WERI-Rb-1 (cell line): ENCODE measurements around the gene PTPRG.

Experiments used
- DNase-seq: peaks from one replicate; pipeline ENCODE4 v3.0.0-alpha.2; 2020
- H3K27ac ChIP-seq: fragments of 250-450 bp; sonication (Bioruptor Pico); 2 replicates; pipeline ENCODE4 v1.5.1; 2020; ENCODE audit warnings: mild to moderate bottlenecking, moderate library complexity
- H3K27me3 ChIP-seq: fragments of 250-450 bp; sonication (Bioruptor Pico); 2 replicates; pipeline ENCODE4 v1.5.1; 2021; ENCODE audit warnings: mild to moderate bottlenecking, low read depth, moderate library complexity; ENCODE audit not compliant: insufficient read depth, severe bottlenecking
- H3K36me3 ChIP-seq: fragments of 250-450 bp; sonication (Bioruptor Pico); 2 replicates; pipeline ENCODE4 v1.5.1; 2020; ENCODE audit warnings: mild to moderate bottlenecking, moderate library complexity
- H3K4me3 ChIP-seq: 2 replicates; pipeline ENCODE4 v1.5.1; 2011; ENCODE audit warnings: low read depth, mild to moderate bottlenecking, control low read depth, low read length
- H3K9me3 ChIP-seq: fragments of 250-450 bp; sonication (Bioruptor Pico); 2 replicates; pipeline ENCODE4 v1.5.1; 2021; ENCODE audit warnings: mild to moderate bottlenecking, moderate library complexity; ENCODE audit not compliant: severe bottlenecking
- TF ChIP-seq, protein P1 (sequence below): IDR thresholded peaks from 2 replicates; pipeline ENCODE4 v1.5.1; 2011; ENCODE audit warnings: low read depth, mild to moderate bottlenecking, control low read depth, inconsistent platforms, low read length

PTPRG gene

DNA sequence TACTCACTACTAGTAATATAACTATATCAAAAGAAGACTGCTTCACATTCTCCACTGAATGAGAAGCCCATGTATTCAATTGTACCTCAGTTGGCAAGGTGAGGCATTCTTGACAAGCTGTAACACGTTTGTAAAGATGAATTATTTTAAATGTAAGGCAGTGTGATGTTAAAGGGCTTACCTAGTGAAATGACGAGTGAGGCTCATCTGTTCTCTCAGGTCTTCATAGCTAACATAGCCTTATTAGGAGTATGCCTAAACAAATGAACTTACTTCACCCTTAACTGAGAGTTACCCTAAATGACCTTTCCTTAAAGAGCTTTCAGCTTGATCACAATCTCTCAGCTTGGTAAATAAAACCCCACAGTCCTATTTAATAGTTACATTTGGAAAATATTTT, 684.7 kb downstream of the PTPRG start:
- H3K27ac ChIP-seq, result no peak overlapping the region
- no peak for DNase-seq
- H3K9me3 ChIP-seq, result no peaks in the 10 kb centered on the region
- H3K27me3 ChIP-seq, result no peaks in the 10 kb centered on the region
- TF ChIP-seq, protein P1, sequence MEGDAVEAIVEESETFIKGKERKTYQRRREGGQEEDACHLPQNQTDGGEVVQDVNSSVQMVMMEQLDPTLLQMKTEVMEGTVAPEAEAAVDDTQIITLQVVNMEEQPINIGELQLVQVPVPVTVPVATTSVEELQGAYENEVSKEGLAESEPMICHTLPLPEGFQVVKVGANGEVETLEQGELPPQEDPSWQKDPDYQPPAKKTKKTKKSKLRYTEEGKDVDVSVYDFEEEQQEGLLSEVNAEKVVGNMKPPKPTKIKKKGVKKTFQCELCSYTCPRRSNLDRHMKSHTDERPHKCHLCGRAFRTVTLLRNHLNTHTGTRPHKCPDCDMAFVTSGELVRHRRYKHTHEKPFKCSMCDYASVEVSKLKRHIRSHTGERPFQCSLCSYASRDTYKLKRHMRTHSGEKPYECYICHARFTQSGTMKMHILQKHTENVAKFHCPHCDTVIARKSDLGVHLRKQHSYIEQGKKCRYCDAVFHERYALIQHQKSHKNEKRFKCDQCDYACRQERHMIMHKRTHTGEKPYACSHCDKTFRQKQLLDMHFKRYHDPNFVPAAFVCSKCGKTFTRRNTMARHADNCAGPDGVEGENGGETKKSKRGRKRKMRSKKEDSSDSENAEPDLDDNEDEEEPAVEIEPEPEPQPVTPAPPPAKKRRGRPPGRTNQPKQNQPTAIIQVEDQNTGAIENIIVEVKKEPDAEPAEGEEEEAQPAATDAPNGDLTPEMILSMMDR, result no peak
- peaks cover 3% of the 10 kb centered on the region for H3K36me3 ChIP-seq
- H3K4me3 ChIP-seq, result no peak overlapping the region

GRCh38 chr3:62246985-62247384, 685.6 kb downstream of the PTPRG start:
- H3K27me3 ChIP-seq, result no peaks in the 10 kb centered on the region
- no peak overlapping the region for H3K4me3 ChIP-seq
- H3K27ac ChIP-seq, result no peak overlapping the region
- DNase-seq, result no peak
- peaks cover 3% of the 10 kb centered on the region for H3K36me3 ChIP-seq
- TF ChIP-seq, protein P1, result no peak
- H3K9me3 ChIP-seq, result no peaks in the 10 kb centered on the region

DNA sequence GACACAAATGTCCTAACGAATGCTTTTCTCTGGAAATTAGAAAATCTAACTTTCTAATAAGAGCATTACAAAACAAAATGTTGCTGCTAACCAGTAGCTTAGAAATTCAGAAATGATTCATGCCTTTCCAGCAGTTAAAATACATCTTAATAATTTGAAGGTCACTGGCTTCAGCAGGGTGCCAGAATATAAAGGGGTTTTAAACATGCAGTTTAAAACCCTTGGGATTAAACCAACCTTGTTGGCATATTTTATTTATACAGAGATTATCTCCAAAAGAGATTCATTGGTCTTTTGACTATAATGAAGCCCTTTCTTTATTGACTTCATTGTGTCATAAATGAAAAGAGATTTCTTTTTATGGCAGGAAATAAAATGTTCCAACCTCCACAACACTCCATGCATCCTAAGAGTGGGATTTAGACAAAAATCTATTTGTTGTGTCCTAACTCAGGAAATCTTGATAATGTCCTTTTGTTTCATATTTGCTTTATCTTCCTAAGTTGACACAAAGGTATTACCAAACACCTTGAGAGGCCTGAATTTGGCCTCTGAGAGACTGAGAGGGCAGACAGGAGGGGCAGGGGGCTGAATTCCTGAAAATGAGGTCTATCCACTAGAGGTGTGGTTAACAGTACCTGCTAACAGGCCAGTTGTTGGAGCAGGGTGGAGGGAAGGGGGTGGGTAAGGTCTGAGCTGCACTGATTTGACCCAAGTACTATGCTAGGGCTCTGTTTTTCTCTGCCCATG, 687.5 kb downstream of the PTPRG start:
- TF ChIP-seq, protein P1, result no peak
- Histone ChIP-seq H3K27ac (no peak overlapping the region), H3K36me3 (peaks cover 3% of the 10 kb centered on the region; the same call in 1 of the 2 replicates), H3K4me3 (no peak overlapping the region), H3K9me3 (no peaks in the 10 kb centered on the region), H3K27me3 (no peaks in the 10 kb centered on the region)
- DNase-seq, result no peak

DNA sequence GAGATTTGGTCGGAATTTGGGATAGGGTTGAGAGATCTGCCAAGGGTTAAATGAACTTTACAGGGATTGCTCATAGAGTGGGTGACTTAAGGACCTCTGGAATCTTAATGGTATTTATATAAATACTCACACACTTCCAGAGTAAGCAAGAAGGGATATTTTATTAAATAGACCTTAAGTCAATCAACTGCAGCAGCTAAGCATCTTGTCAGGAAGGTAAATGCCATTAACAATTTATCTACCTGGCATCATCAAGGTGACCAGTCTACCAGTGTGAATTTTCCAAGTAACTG, 688.1 kb downstream of the PTPRG start:
- no peak overlapping the region for H3K27ac ChIP-seq
- H3K9me3 ChIP-seq, result no peaks in the 10 kb centered on the region
- peaks cover 3% of the 10 kb centered on the region; the same call in 1 of the 2 replicates for H3K36me3 ChIP-seq
- TF ChIP-seq, protein P1, result no peak
- no peak overlapping the region for H3K4me3 ChIP-seq
- H3K27me3 ChIP-seq, result no peaks in the 10 kb centered on the region
- no peak for DNase-seq

DNA sequence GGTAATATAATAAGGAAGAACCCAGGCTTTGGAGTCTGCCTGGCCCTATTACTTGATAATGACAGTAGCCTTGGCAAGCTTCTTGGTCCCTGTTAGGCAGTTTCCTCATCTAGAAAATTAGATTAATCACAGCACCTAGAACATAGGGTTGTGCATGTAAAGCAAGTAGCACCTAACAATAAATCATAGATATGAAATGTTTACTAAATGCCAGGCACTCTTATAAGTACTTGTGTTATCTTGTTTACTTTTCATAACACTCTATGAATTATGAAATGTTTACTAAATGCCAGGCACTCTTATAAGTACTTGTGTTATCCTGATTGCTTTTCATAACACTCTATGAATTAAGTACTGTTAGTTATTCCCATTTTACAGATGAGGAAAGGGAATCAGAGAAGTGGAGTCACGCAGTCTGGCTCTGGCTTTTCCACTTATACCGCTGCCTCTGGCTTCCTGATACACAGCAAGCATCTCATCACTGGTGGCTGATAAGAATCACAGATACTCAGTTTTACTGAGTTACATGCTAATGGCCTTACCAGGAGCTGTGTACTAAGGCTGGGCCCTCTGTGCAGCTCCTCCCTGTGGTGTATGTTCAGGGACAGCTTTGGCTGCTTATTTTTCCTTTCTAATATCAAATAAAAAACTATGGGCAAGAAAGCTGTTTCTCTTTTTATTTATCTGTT, 688.6 kb downstream of the PTPRG start:
- Histone ChIP-seq H3K4me3 (no peak overlapping the region), H3K9me3 (no peaks in the 10 kb centered on the region), H3K27me3 (no peaks in the 10 kb centered on the region), H3K36me3 (peaks cover 4% of the 10 kb centered on the region; the same call in 1 of the 2 replicates), H3K27ac (no peak overlapping the region)
- no peak for DNase-seq
- TF ChIP-seq, protein P1, result no peak
